Smooth muscle cell (in vitro differentiated cells): ENCODE data around the gene TNF. TPM values are rescaled to one million over a fixed set of nuclear protein-coding genes. Genes with fewer than 3 reads are reported as not detected.

Source experiments
- DNase-seq: peaks from one replicate; lab custom pipeline; 2025; ENCODE audit not compliant: unreplicated experiment; lab: John Stamatoyannopoulos, UW
- H2AFZ ChIP-seq: fragments of 200-600 bp; sonication (generic); 2 replicates; pipeline ENCODE4 v1.6.0; 2016; ENCODE audit warnings: antibody characterized with exemption, low read depth, mild to moderate bottlenecking
- H3F3A ChIP-seq: fragments of 200-600 bp; sonication (generic); 2 replicates; pipeline ENCODE4 v1.6.0; 2017; ENCODE audit warnings: antibody characterized with exemption, low read depth
- H3K27ac ChIP-seq: fragments of 200-600 bp; sonication (generic); 2 replicates; pipeline ENCODE4 v1.5.1; 2016; ENCODE audit warnings: low read depth, mild to moderate bottlenecking
- H3K27me3 ChIP-seq: fragments of 200-600 bp; sonication (generic); 2 replicates; pipeline ENCODE4 v1.6.1; 2016; ENCODE audit warnings: low read depth, mild to moderate bottlenecking
- H3K36me3 ChIP-seq: fragments of 200-600 bp; sonication (generic); 2 replicates; pipeline ENCODE4 v1.5.1; 2016; ENCODE audit warnings: low read depth
- H3K4me1 ChIP-seq: fragments of 200-600 bp; sonication (generic); 2 replicates; pipeline ENCODE4 v1.5.1; 2016; ENCODE audit warnings: low read depth
- H3K4me2 ChIP-seq: fragments of 200-600 bp; sonication (generic); 2 replicates; pipeline ENCODE4 v1.6.0; 2016; ENCODE audit warnings: mild to moderate bottlenecking
- H3K4me3 ChIP-seq: fragments of 200-600 bp; sonication (generic); 2 replicates; pipeline ENCODE4 v1.5.1; 2016; ENCODE audit warnings: mild to moderate bottlenecking
- H3K79me2 ChIP-seq: fragments of 200-600 bp; sonication (generic); 2 replicates; pipeline ENCODE4 v1.6.0; 2016; ENCODE audit warnings: low read depth, mild to moderate bottlenecking
- H3K9ac ChIP-seq: fragments of 200-600 bp; sonication (generic); 2 replicates; pipeline ENCODE4 v1.6.0; 2016; ENCODE audit warnings: low read depth
- H3K9me3 ChIP-seq: fragments of 200-600 bp; sonication (generic); replicated peaks from 2 replicates; pipeline ENCODE4 v1.5.1; 2016; ENCODE audit warnings: low read depth
- H4K20me1 ChIP-seq: fragments of 200-600 bp; sonication (generic); 2 replicates; pipeline ENCODE4 v1.6.0; 2016; ENCODE audit warnings: low read depth
- CTCF ChIP-seq: fragments of 200-600 bp; sonication (generic); IDR thresholded peaks from 2 replicates; pipeline ENCODE4 v1.5.1; 2017; ENCODE audit warnings: borderline replicate concordance, mild to moderate bottlenecking, antibody characterized with exemption; ENCODE audit not compliant: insufficient read depth, poor library complexity, severe bottlenecking
- WGBS: methylation state at CpG from one replicate; pipeline ENCODE4 v1.1.7; 2016; ENCODE audit warnings: low lambda C conversion rate; 5-methylcytosine and 5-hydroxymethylcytosine counted together
- polyA plus RNA-seq: library from polyadenylated mRNA; unstranded; fragments of >200 nt; fragmentation: Nextera tagmentation; extraction: Ambion mirVana; gene quantifications from 2 replicates; pipeline ENCODE4 v1.2.1, GENCODE V29; 2016
- total RNA-seq: library from RNA; depleted of rRNA; stranded (reverse); fragments of >200 nt; gene quantifications from 2 replicates; pipeline ENCODE4 v1.2.3, GENCODE V29; 2014

The TNF gene
- total and polyA plus RNA-seq, 2 experiments from 2014 or later: 0.94 to 1.5 TPM

- Histone ChIP-seq H3K4me2 (no peak overlapping the region), H3K4me1 (no peaks in the 10 kb centered on the region), H3K9me3 (no peaks in the 10 kb centered on the region), H4K20me1 (no peaks in the 10 kb centered on the region), H3F3A (no peaks in the 10 kb centered on the region), H3K36me3 (no peaks in the 10 kb centered on the region), H3K27ac (no peak overlapping the region), H2AFZ (no peak overlapping the region), H3K9ac (no peak overlapping the region), H3K79me2 (no peaks in the 10 kb centered on the region), H3K27me3 (no peaks in the 10 kb centered on the region), H3K4me3 (no peak overlapping the region)
- DNase-seq: no peak
- no peak for TF ChIP-seq CTCF
- WGBS: 65% methylated on average over 1 of the region's 1 CpG
Measured at GRCh38 chr6:31607317-31607716, 32.0 kb downstream of the TNF start.

GRCh38 chr6:31609519-31610406 lies 34.4 kb downstream of the TNF start:
- 77% methylated on average over 8 of the region's 8 CpGs for WGBS
- Histone ChIP-seq H3K36me3 (no peaks in the 10 kb centered on the region), H3K79me2 (no peaks in the 10 kb centered on the region), H3K4me1 (no peaks in the 10 kb centered on the region), H3F3A (no peaks in the 10 kb centered on the region), H3K9me3 (no peaks in the 10 kb centered on the region), H2AFZ (no peak overlapping the region), H3K9ac (no peak overlapping the region), H3K4me2 (no peak overlapping the region), H3K27me3 (no peaks in the 10 kb centered on the region), H3K4me3 (no peak overlapping the region), H4K20me1 (no peaks in the 10 kb centered on the region), H3K27ac (no peak overlapping the region)
- DNase-seq: no peak
- no peak for TF ChIP-seq CTCF

- Histone ChIP-seq H3K27ac (no peak overlapping the region), H3F3A (no peaks in the 10 kb centered on the region), H3K4me2 (no peak overlapping the region), H4K20me1 (no peaks in the 10 kb centered on the region), H3K9ac (no peak overlapping the region), H3K9me3 (no peaks in the 10 kb centered on the region), H3K27me3 (no peaks in the 10 kb centered on the region), H2AFZ (no peak overlapping the region), H3K36me3 (no peaks in the 10 kb centered on the region), H3K4me1 (no peaks in the 10 kb centered on the region), H3K79me2 (no peaks in the 10 kb centered on the region), H3K4me3 (no peak overlapping the region)
- WGBS: 85% methylated on average over 4 of the region's 4 CpGs
- no peak for TF ChIP-seq CTCF
- no peak for DNase-seq
Measured at GRCh38 chr6:31610968-31611367, 35.6 kb downstream of the TNF start.
